ENCODE measurements around the gene OR1F1. TPM values are rescaled to one million over a fixed set of nuclear protein-coding genes. Genes with fewer than 3 reads are reported as not detected.

OR1F1 gene
- 0.13 to 0.59 TPM (median 0.21 TPM) in 5 replicates for total RNA-seq (2022; extraction: Qiagen RNA extraction)

GRCh38 chr16:3187798-3188674 is at the start of gene OR1F1:
OR1F1 (plus strand) TSS chr16:3188204.

GRCh38 chr16:3234857-3235561 is 47.0 kb downstream of the OR1F1 start, which contains the start of gene ZNF200:
ZNF200 (minus strand) TSS chr16:3235158; CDS start chr16:3233755, 1,403 bp downstream.

Other genes starting within 250 kb of the OR1F1 start
- gene KREMEN2, start 223.9 kb upstream of the OR1F1 start, total RNA-seq (2022; extraction: Qiagen RNA extraction), result 1.4 to 2.0 TPM (median 1.8 TPM) in 5 replicates
- 34.7 to 46.3 TPM (median 44.9 TPM) in 5 replicates for gene PAQR4, start 218.9 kb upstream of the OR1F1 start, total RNA-seq (2022; extraction: Qiagen RNA extraction)
- 67.8 to 94.9 TPM (median 91.6 TPM) in 5 replicates for gene PKMYT1, start 207.8 kb upstream of the OR1F1 start, total RNA-seq (2022; extraction: Qiagen RNA extraction)
- 0.25 to 0.37 TPM (median 0.31 TPM) in 5 replicates for gene CLDN9, start 175.3 kb upstream of the OR1F1 start, total RNA-seq (2022; extraction: Qiagen RNA extraction)
- 0.18 to 0.44 TPM (median 0.29 TPM) in 5 replicates for gene CLDN6, start 170.0 kb upstream of the OR1F1 start, total RNA-seq (2022; extraction: Qiagen RNA extraction)
- 400 to 615 TPM (median 501 TPM) in 5 replicates for gene TNFRSF12A, start 167.8 kb upstream of the OR1F1 start, total RNA-seq (2022; extraction: Qiagen RNA extraction)
- gene HCFC1R1, start 164.3 kb upstream of the OR1F1 start, total RNA-seq (2022; extraction: Qiagen RNA extraction), result 208 to 263 TPM (median 244 TPM) in 5 replicates
- gene THOC6, start 164.2 kb upstream of the OR1F1 start, total RNA-seq (2022; extraction: Qiagen RNA extraction), result 25.1 to 35.5 TPM (median 32.7 TPM) in 5 replicates
- gene BICDL2, start 151.3 kb upstream of the OR1F1 start, total RNA-seq (2022; extraction: Qiagen RNA extraction), result not detected in 5 replicates
- 0.89 to 1.4 TPM (median 1.3 TPM) in 5 replicates for gene MMP25, start 141.6 kb upstream of the OR1F1 start, total RNA-seq (2022; extraction: Qiagen RNA extraction)
- gene IL32, start 122.6 kb upstream of the OR1F1 start, total RNA-seq (2022; extraction: Qiagen RNA extraction), result 23.0 to 37.5 TPM (median 30.1 TPM) in 5 replicates
- 0.03 to 0.05 TPM in 2 of 5 replicates, not detected in the others for gene ZSCAN10, start 88.9 kb upstream of the OR1F1 start, total RNA-seq (2022; extraction: Qiagen RNA extraction)
- gene ZNF205, start 75.6 kb upstream of the OR1F1 start, total RNA-seq (2022; extraction: Qiagen RNA extraction), result 11.6 to 15.6 TPM (median 14.9 TPM) in 5 replicates
- 9.7 to 13.1 TPM (median 12.8 TPM) in 5 replicates for gene ZNF213, start 53.2 kb upstream of the OR1F1 start, total RNA-seq (2022; extraction: Qiagen RNA extraction)
- 7.1 to 10.0 TPM (median 7.6 TPM) in 5 replicates for gene ZNF200, start 47.0 kb downstream of the OR1F1 start, total RNA-seq (2022; extraction: Qiagen RNA extraction)
- gene MEFV, start 68.4 kb downstream of the OR1F1 start, total RNA-seq (2022; extraction: Qiagen RNA extraction), result 0.02 to 0.05 TPM (median 0.02 TPM) in 3 of 5 replicates, not detected in the others
- 33.6 to 39.0 TPM (median 34.1 TPM) in 5 replicates for gene ZNF263, start 95.3 kb downstream of the OR1F1 start, total RNA-seq (2022; extraction: Qiagen RNA extraction)
- 0.72 to 1.4 TPM (median 1.2 TPM) in 5 replicates for gene TIGD7, start 117.2 kb downstream of the OR1F1 start, total RNA-seq (2022; extraction: Qiagen RNA extraction)
- 9.5 to 10.4 TPM (median 9.7 TPM) in 5 replicates for gene ZNF75A, start 117.3 kb downstream of the OR1F1 start, total RNA-seq (2022; extraction: Qiagen RNA extraction)
- not detected in 5 replicates for gene OR2C1, start 167.7 kb downstream of the OR1F1 start, total RNA-seq (2022; extraction: Qiagen RNA extraction)
- gene ZSCAN32, start 212.8 kb downstream of the OR1F1 start, total RNA-seq (2022; extraction: Qiagen RNA extraction), result 10.8 to 18.4 TPM (median 14.8 TPM) in 5 replicates
- gene ZNF174, start 213.0 kb downstream of the OR1F1 start, total RNA-seq (2022; extraction: Qiagen RNA extraction), result 12.3 to 14.5 TPM (median 12.8 TPM) in 5 replicates